ENCODE results near the gene BCORL1.
A peak's percentile ranks its signal among the peaks of the same experiment; 100 is the strongest.

Gene BCORL1, protein sequence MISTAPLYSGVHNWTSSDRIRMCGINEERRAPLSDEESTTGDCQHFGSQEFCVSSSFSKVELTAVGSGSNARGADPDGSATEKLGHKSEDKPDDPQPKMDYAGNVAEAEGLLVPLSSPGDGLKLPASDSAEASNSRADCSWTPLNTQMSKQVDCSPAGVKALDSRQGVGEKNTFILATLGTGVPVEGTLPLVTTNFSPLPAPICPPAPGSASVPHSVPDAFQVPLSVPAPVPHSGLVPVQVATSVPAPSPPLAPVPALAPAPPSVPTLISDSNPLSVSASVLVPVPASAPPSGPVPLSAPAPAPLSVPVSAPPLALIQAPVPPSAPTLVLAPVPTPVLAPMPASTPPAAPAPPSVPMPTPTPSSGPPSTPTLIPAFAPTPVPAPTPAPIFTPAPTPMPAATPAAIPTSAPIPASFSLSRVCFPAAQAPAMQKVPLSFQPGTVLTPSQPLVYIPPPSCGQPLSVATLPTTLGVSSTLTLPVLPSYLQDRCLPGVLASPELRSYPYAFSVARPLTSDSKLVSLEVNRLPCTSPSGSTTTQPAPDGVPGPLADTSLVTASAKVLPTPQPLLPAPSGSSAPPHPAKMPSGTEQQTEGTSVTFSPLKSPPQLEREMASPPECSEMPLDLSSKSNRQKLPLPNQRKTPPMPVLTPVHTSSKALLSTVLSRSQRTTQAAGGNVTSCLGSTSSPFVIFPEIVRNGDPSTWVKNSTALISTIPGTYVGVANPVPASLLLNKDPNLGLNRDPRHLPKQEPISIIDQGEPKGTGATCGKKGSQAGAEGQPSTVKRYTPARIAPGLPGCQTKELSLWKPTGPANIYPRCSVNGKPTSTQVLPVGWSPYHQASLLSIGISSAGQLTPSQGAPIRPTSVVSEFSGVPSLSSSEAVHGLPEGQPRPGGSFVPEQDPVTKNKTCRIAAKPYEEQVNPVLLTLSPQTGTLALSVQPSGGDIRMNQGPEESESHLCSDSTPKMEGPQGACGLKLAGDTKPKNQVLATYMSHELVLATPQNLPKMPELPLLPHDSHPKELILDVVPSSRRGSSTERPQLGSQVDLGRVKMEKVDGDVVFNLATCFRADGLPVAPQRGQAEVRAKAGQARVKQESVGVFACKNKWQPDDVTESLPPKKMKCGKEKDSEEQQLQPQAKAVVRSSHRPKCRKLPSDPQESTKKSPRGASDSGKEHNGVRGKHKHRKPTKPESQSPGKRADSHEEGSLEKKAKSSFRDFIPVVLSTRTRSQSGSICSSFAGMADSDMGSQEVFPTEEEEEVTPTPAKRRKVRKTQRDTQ (N-terminal part only)

DNA sequence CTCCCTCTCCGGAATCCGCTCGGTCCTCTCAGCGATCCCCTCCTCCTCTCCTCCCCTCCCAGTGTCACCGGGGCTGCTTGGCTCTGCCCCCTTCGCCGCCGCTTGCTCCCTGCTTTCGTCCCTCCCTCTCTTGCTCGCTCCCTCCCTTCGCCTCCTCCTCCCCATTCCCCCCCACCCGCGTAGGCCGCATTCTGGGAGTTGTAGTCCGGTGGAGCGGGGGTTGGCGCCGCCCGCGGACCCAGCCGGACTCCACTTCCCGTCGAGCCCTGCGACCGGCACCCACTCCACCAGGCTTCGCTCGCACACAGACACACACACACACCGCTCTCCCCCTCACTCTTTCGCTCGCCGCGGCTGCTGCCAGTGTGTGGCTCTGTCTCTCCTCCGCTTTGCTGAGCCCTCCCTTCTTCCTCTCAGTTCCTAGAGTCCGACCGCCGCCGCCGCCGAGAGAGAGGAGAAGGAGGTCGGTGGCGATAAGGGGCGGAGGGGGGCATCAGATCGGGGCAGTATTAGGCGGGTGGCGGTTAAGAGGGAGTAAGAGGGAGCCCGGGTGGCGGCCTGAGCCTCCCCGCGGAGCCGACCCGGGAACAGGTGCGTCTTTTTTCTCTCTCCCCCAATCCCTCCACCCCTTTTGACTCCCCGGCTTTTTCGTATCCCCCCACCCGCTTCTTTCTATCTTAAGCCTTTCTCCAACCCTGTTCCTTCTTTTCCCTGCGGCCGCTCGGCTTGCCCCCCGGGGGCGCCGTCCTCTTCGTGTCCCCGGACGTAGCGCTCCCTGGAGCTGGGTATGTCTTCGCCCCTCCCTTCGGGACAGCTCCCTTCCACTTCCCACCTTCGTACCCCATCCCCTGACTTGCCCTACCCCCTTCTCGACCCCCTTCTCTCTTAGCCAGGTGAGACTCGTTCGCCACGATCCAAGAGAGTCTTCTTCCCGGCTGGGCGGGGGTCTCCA, at the start of gene BCORL1:
BCORL1 (plus strand) TSS at position 336 of the 952 bp plus-strand sequence. CDS start 22,597 bp downstream, outside the sequence.
- DNase-seq (ENCODE audit: low read depth in 2 of 2): peak; percentile 80 to 82

DNA sequence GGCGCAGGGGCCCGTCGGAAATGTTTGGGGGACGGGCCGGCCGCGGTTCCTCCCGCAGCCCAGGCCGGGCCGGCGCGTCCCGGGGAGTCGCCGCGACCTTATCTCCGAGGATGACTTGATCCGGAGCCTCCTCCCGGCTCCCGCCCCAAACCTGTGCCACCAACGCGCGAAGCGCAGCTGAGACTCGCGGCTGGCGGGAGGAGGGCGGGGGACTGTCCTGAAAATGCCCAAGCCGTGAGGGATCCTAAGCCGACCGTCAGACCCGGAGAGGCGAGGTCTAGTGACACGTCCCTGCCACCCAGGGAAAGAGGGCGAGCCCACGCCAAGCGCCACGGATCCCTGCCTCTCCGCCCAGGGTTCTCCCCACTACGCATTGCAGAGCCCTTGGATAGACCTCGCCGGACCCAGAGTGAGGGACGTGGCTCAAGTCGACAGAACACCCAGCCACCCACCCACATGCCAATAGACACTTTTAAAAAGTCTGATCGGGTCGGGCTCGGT, 49.6 kb upstream of the BCORL1 start:
- no peak for DNase-seq (ENCODE audit: low read depth in 2 of 2)

DNA sequence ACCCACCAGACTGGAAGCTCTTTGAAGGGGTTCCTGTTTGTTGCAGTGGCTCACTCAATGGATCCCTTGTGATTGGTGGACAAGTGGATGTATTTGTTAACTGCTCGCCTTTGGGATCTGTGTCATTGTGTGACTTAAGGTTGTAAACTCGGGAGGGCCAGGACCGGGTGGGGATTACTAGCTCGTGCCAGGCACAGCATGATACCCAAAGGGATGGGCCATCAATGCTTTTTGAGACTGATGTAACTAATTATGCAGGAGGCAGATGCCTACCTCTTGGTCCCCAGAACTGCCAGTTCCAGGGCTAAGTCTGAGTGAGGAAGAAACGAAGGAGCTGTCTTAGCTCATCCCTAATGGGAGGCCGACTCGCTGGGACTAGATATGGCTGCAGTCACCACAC, 48.7 kb upstream of the BCORL1 start:
- no peak for DNase-seq (ENCODE audit: low read depth in 2 of 2)

DNA sequence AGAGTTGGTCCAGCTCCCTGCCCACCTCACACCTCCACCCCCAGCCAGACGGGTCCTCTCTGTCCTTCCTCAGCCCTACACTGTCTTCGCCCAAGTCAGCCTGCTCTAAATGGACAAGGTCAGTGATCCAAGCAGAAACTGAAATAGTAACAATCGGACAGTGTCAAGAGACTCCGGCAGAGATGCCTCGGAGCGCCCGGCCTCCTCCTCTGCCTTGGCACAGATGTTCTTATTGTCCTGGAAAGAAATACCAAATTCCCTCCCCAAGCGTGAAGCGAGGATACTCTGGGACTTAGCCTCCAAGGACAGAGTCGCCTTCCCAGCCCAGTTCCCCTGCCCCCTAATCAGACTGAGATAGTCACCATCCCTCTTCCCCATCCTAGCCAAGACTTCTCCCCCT, 48.0 kb upstream of the BCORL1 start:
- no peak for DNase-seq (ENCODE audit: low read depth in 2 of 2)

DNA sequence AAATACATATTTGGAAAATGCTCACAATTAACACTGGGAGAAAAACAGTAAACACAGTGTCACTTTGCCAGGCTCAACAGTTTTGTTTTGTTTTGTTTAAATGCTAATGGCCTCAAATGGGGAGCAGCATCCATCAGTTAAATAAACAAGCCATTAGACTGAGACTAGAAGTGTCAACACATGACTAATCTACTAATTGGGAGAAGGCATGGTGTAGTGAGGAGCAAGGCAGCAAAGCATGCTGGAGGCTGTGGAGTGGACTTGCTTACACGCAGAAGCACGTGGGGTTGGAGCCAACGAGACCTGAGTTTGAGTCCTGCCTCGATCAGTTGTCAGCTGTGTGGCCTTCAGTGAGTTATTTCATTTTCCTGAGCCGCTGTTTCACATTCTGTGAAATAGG, 47.5 kb upstream of the BCORL1 start:
- DNase-seq (ENCODE audit: low read depth in 2 of 2): no peak

DNA sequence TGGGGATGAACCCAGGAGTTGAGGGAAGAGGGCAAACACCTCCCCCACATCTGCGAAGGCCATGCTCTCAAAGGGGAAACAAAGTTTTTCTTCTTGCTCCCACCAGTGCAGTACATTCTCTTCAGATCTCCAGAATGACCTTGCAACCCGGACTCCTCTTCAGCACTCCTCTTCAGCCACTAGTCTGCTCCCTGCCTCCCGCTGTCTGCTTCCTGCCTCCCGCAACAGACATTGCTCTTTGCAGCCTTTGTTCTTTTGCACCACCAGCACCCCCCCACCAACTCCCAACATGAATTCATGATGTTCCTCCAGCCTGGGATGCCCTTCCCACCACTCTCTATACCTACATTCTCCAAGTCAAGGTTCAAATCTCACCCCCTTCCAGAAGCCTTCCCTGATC, 44.4 kb upstream of the BCORL1 start:
- no peak for DNase-seq (ENCODE audit: low read depth in 2 of 2)

DNA sequence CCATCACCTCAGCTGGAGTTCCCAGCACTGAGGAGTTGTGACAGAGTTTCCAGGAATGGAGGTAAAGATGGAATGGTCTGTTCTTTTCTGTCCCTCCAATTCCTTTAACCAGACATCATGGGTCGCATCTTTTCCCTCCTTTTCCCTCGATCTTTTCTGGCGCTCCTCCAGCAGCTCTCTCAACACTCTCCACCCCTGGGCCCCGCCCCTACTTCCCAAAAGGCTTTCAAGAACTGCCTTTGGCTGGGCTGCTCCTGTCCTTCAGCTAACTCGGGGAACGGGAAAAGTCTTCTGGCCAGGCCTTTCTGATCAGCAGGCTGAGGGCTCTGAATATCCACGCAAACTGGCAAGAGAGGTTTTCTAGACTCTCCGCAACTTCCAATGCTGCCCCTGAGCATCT, 42.4 kb upstream of the BCORL1 start:
- no peak for DNase-seq (ENCODE audit: low read depth in 2 of 2)

DNA sequence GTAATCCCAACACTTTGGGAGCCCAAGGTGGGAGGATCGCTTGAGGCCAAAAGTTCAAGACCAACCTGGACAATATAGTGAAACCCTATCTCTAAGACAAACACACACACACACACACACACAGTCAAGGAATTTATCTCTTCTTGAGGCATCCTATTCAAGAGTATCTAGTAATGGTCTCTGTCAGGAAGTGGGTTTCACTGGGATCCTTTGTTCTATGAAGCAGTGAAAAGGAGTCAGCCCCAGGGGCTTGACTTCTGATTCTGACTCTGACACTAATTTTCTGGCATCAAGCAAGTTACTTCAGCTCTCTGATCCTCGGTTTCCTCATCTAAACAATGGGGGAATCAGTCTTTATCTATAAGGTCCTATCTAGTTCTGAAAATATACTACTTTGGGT, 41.7 kb upstream of the BCORL1 start:
- DNase-seq (ENCODE audit: low read depth in 2 of 2): no peak

DNA sequence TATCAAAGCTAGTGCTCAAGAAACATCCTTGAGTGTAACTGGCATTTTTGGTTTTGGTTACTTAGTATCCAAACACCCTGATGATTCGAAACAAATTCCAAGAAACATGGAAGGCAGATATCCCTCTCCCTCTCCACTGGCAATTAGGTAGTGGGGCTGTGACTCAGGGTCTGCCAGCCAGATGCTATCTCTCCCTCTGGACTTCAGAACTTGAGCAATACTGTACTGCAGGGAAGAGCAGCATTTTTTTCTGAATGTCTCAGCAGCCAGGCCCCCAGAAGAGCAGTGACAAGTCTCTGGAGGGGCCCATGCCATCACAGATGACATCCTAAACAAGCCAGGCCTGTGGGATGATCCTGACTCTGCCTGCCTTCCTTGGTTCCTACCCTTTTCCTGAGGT, 37.3 kb upstream of the BCORL1 start:
- no peak for DNase-seq (ENCODE audit: low read depth in 2 of 2)

DNA sequence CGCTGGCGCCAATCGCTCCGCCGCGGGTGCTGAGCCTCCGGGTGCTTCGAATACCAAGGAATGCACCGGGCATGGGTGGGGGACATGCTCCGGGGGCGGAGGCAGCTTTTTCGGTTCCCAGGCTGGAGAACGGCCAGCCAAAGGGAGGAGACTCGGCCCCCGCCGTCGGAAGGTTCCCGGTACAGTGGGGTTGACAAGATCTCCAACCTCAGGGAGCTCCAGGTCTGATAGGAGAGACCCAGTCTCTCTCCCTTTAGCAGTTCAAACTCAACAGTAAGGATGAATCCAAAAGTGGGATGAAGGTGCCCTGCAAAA, 29.1 kb upstream of the BCORL1 start:
- no peak for DNase-seq (ENCODE audit: low read depth in 2 of 2)

DNA sequence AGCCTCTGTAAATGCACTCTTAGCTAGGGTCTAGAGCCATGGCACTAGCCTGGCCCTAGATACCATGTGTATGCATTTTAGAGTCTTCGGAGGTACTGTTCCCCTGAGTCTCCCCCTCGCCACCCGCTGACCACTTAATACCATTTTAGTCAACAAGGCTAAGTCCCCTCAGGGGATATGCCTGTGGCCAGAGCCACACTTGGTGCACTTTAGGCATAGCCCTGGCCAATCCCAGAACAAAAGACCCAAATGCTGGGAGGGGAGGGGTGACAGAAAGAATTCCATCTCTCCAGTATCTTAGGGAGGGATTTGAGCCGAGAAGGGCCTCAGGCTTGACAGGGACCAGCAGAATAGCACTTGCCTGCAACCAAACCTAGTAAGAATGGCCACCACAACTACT, 28.6 kb upstream of the BCORL1 start:
- no peak for DNase-seq (ENCODE audit: low read depth in 2 of 2)

DNA sequence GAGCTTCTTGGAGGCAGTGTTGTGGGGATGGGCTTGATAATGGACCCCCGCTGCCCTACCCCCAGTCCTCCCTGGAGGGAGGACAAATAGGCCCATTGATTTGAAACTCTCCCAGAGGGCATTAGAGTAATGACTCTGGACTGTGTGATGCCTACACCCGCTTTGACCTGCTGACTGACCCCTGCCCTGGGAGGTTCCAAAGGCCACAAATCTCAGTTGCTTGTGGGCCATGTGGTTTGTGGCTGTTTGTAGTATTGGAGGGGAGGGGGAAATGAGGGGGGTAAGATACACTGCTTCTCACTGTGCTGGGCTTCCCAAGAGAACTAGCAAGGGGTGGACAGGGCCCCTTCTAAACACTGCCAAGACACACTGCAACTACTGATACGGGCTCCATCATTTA, 27.6 kb upstream of the BCORL1 start:
- no peak for DNase-seq (ENCODE audit: low read depth in 2 of 2)

DNA sequence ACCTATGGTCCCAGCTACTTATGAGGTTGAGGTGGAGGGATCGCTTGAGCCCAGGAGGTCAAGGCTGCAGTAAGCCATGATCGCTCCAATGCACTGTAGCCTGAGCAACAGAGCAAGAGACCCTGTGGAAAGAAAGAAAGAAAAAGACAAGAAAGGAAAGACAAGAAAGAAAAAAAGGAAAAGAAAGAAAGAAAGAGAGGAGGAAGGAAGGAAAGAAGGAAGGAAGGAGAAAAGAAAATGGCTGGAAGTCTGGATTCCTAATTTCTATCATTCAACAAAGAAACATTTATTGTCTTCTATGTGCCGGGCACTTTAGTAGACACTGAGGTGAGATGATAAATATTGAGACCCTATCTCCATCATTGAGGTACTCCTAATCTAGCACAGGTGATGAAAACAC, 26.8 kb upstream of the BCORL1 start:
- DNase-seq (ENCODE audit: low read depth in 2 of 2): no peak

DNA sequence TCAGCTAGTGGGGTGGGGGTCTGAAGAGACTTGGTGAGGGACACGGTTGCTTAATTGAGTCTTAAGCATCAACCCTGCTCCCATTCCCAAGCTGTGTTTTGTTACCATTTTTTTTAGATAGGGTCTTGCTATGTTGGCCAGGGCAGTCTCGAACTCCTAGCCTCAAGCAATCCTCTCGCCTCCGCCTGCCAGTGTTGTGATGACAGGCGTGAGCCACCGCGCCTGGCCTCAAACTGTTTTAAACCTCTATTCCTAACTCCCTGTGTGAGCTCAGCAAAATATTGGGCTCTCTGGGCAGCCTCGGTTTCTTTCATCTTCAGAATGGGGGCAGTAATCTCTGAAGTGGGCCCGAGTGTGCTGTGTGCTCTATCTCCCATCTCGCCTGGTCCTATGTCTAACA, 26.3 kb upstream of the BCORL1 start:
- DNase-seq (ENCODE audit: low read depth in 2 of 2): no peak

DNA sequence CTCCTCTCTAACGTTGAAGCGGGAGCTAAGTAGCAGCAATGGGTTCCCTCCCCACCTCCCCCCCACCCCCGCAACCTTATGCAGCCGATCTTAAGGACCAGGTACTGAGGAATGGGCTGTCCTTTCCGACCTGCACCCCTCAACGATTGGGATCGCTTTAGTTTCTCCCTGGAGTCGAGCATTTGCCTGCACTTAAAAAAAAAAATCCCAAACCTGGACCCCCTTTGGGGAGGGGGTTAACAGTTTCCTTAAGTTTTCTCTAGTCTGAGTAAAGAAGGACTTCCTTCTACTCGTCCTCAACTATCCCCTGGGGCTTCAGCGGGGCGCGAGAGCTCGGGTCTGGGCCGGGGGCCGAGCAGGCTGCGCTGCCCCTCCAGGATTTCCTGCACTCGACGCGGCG, 25.7 kb upstream of the BCORL1 start:
- DNase-seq (ENCODE audit: low read depth in 2 of 2): no peak

DNA sequence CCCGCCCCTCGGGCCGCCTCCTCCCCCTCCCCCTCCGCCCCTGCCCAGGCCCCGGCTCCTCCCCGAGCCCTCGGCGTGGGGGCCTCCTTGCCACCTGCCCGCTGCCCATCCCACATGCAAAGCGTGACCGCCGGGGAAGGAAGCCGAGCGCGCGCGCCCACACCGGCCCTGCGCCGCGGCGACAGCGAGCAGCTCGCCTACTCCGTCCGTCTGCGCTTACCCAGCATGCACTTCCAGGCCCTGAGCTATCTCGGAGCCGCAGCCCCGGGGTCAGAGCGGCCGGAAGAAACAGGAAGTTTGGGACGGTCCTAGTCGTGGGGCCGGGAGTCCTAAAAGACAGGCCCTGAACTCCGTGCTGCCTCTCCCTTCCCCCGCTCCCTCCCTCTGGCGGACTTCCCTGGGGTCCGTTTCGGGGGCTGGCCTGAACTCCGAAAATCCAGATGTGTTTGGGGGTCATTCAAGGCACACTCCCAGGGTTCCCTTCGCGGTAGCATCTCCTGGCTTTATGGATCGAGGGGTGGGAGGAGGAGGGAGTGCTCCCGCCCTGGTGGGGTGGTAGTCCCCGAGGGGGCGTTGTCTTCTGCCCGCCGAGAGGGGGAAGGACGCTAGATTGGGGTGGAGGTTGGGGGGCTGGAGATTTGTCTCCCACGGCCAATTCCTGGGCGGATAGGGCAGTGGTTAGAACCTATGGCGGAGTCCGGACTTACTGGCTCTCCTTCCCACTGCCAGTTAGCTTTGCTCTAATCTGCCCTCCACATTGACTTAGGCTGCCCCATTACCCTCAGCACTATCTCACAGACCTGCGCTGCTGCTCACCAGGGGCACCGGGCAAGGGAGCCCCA, 25.0 kb upstream of the BCORL1 start:
- peak; percentile 41 to 45 for DNase-seq (ENCODE audit: low read depth in 2 of 2)

DNA sequence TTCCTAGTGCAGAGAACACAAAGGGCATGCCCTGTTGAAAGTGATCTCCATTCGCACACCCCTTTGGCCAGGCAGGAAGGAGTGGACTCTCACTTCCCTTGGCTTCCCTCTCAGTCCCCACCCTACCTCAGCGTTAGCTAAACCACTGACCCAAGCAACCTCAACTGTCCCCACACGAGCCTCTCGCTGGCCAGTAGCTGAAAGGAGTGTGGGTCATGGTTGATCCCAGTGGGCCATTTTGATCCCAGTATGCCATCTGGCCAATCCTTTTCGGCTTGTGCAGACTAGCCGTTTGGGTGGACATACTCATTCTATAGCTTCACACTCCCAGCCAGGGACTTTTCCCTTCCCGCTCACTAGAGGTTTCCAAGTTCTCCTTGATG, 24.4 kb upstream of the BCORL1 start:
- DNase-seq (ENCODE audit: low read depth in 2 of 2): no peak

DNA sequence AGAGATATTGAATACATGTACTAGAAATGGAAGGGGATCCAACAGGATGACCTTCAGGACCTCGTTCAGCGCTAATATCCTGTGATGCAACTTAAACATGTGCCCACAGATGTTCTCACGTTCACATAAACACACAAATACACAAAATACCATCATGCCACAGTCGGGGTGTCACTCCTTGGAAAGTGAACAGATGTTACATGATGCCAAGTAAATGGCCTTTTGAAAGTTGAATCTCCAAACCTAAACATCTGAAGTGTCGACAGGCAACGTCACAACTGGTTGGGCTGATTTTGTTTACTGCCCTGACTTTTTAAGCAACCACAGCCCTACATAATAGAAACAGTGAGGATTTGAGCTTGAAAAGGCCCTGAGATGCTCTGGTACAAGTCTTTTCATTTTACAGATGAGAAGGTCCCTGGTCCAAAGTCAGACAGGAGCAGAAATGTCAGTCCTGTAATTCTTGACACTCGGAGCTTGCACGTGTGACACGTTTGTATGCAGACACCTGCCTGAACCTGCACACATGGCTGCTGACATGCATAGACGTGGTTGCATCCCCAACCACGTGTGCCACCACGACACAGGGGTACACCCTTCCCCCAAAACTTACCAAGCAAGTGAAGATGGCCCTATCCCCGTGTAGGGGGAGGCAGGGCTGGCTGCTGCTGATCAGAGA, 23.5 kb upstream of the BCORL1 start:
- no peak for DNase-seq (ENCODE audit: low read depth in 2 of 2)

DNA sequence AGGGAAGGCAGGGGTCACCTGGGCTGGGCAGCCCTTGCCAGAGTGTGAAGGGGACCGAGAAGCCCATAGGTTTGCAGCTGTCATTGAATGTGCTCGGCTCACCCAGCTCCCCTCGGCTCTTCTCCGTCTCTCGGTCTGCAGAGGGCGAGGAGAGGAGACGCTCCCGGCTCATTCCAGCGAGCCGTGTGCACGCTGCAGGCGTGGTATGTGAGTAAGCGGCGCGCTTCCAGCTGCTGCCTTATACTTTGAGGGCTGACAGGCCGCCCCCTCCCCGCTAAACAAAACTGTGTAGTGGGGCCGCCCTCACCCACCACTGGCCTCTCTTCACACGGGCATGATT, 23.0 kb upstream of the BCORL1 start:
- no peak for DNase-seq (ENCODE audit: low read depth in 2 of 2)

Measured in stimulated activated CD8-positive, alpha-beta memory T cell treated with anti-CD3 and anti-CD28 coated beads, Interleukin-15, amount 100 ng/mL, for 48 hours (primary cell).